Natural killer cell (primary cell): ENCODE results near the gene CYREN. TPM values are rescaled to one million over a fixed set of nuclear protein-coding genes. Genes with fewer than 3 reads are reported as not detected.
A peak's percentile ranks its signal among the peaks of the same experiment; 100 is the strongest.

Source experiments
- ATAC-seq, 3 donors: fragments of 150-1000 bp in 2 of 3; fragments of 200-7000 bp in 1 of 3; cut with Tn5 transposase; 1 replicate in 1 of 3; 2 replicates in 2 of 3; pipeline ENCODE4 v1.10.0; 2021; ENCODE audit warnings: mild to moderate bottlenecking in 2 of 3, moderate library complexity in 2 of 3
- DNase-seq, 2 donors: peaks; one replicate each; pipeline versions ENCODE4 v3.0.0 to v3.0.0-alpha.2; 2013 to 2021; ENCODE audit warnings: mixed read lengths in 1 of 2
- H3K27ac ChIP-seq: one replicate; pipeline ENCODE4 v1.5.1; 2013; ENCODE audit warnings: mild to moderate bottlenecking, low read length
- H3K27me3 ChIP-seq: one replicate; pipeline ENCODE4 v1.6.1; 2013; ENCODE audit warnings: low read length; ENCODE audit not compliant: control insufficient read depth, insufficient read depth
- H3K36me3 ChIP-seq: one replicate; pipeline ENCODE4 v1.6.1; 2013; ENCODE audit warnings: low read length; ENCODE audit not compliant: control insufficient read depth, insufficient read depth
- H3K4me1 ChIP-seq: one replicate; pipeline ENCODE4 v1.6.1; 2013; ENCODE audit warnings: low read length; ENCODE audit not compliant: control insufficient read depth, insufficient read depth
- H3K4me3 ChIP-seq: one replicate; pipeline ENCODE4 v1.5.1; 2013; ENCODE audit warnings: low read length
- H3K9me3 ChIP-seq: one replicate; pipeline ENCODE4 v1.6.1; 2013; ENCODE audit warnings: low read length; ENCODE audit not compliant: control insufficient read depth, insufficient read depth
- H3K27ac Mint-ChIP-seq, 2 donors: one replicate each; pipeline ENCODE4 v1.8.0; 2022; ENCODE audit warnings: mild to moderate bottlenecking in 2 of 2, mixed read lengths in 2 of 2, moderate library complexity in 1 of 2
- H3K27me3 Mint-ChIP-seq, 2 donors: one replicate each; pipeline ENCODE4 v1.8.0; 2022; ENCODE audit warnings: low read depth in 2 of 2, mixed read lengths in 2 of 2
- H3K36me3 Mint-ChIP-seq: one replicate; pipeline ENCODE4 v1.8.0; 2022; ENCODE audit warnings: mixed read lengths
- H3K4me1 Mint-ChIP-seq, 2 donors: one replicate each; pipeline ENCODE4 v1.8.0; 2022; ENCODE audit warnings: mixed read lengths in 2 of 2
- H3K4me3 Mint-ChIP-seq: one replicate; pipeline ENCODE4 v1.8.0; 2022; ENCODE audit warnings: mild to moderate bottlenecking, moderate library complexity, mixed read lengths
- H3K9me3 Mint-ChIP-seq, 2 donors: one replicate each; pipeline ENCODE4 v1.8.0; 2022; ENCODE audit warnings: mixed read lengths in 2 of 2
- CTCF ChIP-seq: fragments of 200-600 bp; IDR thresholded peaks from one replicate; pipeline ENCODE4 v1.8.0; 2022; ENCODE audit warnings: antibody characterized with exemption
- WGBS: methylation state at CpG from one replicate; pipeline ENCODE4 v1.1.7; 2013; ENCODE audit warnings: missing lambda C conversion rate; ENCODE audit not compliant: insufficient coverage; 5-methylcytosine and 5-hydroxymethylcytosine counted together
- intact Hi-C: fragments of 100-400 bp; cut with micrococcal nuclease; formaldehyde crosslinking; loops from one replicate; pipeline ENCODE4 v1.14.2; 2022
- total RNA-seq, 4 donors: library from RNA; stranded (reverse); fragments of 120-200 nt in 1 of 4; gene quantifications; one replicate each; pipeline versions ENCODE4 v1.2.3 to v1.2.4, GENCODE V29; 2013 to 2022

CYREN gene
- total RNA-seq, 3 donors from 2014 or later (not counting 1 experiment from before 2014, with no cell fraction given), result 26.1 to 33.9 (median 33.8) TPM

GRCh38 chr7:135151533-135151932 is 19.0 kb downstream of the CYREN start:
- H3K27me3 ChIP-seq, result no peaks in the 10 kb centered on the region
- DNase-seq, result no peak
- peak in 1 of 3 donors; percentile 14 for ATAC-seq
- H3K36me3 Mint-ChIP-seq, result peaks cover 30% of the 10 kb centered on the region
- H3K4me3 ChIP-seq, result no peak overlapping the region
- peaks cover 21% of the 10 kb centered on the region for H3K4me1 ChIP-seq
- H3K9me3 Mint-ChIP-seq, result peaks cover 9 to 13% of the 10 kb centered on the region in 2 donors
- no peaks in the 10 kb centered on the region for H3K27me3 Mint-ChIP-seq
- intact Hi-C loops, result no loop called here
- peaks cover 76 to 77% of the 10 kb centered on the region in 2 donors for H3K4me1 Mint-ChIP-seq
- peaks cover 4% of the 10 kb centered on the region for H3K9me3 ChIP-seq
- TF ChIP-seq CTCF, result no peak
- H3K36me3 ChIP-seq, result peaks cover 2% of the 10 kb centered on the region
- H3K27ac Mint-ChIP-seq, result peak overlapping the region; percentile 95 to 98
- peak overlapping the region; percentile 59 for H3K4me3 Mint-ChIP-seq
- 56% methylated on average over 6 of the region's 6 CpGs for WGBS
- peak overlapping the region; percentile 23 for H3K27ac ChIP-seq

- H3K36me3 ChIP-seq, result peaks cover 2% of the 10 kb centered on the region
- Mint-ChIP-seq H3K9me3 (peaks cover 6 to 9% of the 10 kb centered on the region in 2 donors), H3K4me1 (peaks cover 76 to 78% of the 10 kb centered on the region in 2 donors), H3K27me3 (no peaks in the 10 kb centered on the region), H3K4me3 (peak overlapping the region; percentile 93), H3K27ac (peak overlapping the region; percentile 95 to 98), H3K36me3 (peaks cover 26% of the 10 kb centered on the region)
- peaks cover 4% of the 10 kb centered on the region for H3K9me3 ChIP-seq
- H3K27ac ChIP-seq, result peak overlapping the region; percentile 23
- ATAC-seq (no peak), DNase-seq (no peak)
- WGBS, result 79% methylated on average over 2 of the region's 2 CpGs
- H3K27me3 ChIP-seq, result no peaks in the 10 kb centered on the region
- no peak overlapping the region for H3K4me3 ChIP-seq
- TF ChIP-seq CTCF, result no peak
- intact Hi-C loops, result no loop called here
- peaks cover 21% of the 10 kb centered on the region for H3K4me1 ChIP-seq
Observed at GRCh38 chr7:135151132-135151531, 19.4 kb downstream of the CYREN start.

GRCh38 chr7:135150072-135150782 is 20.3 kb downstream of the CYREN start:
- ATAC-seq (no peak), DNase-seq (no peak)
- Histone ChIP-seq H3K27me3 (no peaks in the 10 kb centered on the region), H3K27ac (peak overlapping the region; percentile 23), H3K4me3 (no peak overlapping the region), H3K36me3 (peaks cover 2% of the 10 kb centered on the region), H3K4me1 (peaks cover 21% of the 10 kb centered on the region), H3K9me3 (no peaks in the 10 kb centered on the region)
- TF ChIP-seq CTCF, result no peak
- intact Hi-C loops, result no loop called here
- H3K27me3 Mint-ChIP-seq, result no peaks in the 10 kb centered on the region
- 87% methylated on average over 8 of the region's 8 CpGs for WGBS
- peaks cover 76 to 80% of the 10 kb centered on the region in 2 donors for H3K4me1 Mint-ChIP-seq
- H3K4me3 Mint-ChIP-seq, result peak overlapping the region; percentile 93
- H3K36me3 Mint-ChIP-seq, result peaks cover 22% of the 10 kb centered on the region
- peaks cover 5 to 7% of the 10 kb centered on the region in 2 donors for H3K9me3 Mint-ChIP-seq
- peak overlapping the region; percentile 95 to 98 for H3K27ac Mint-ChIP-seq
